Fibroblast of lung (primary cell): ENCODE data around the gene PRICKLE1. TPM values are rescaled to one million over a fixed set of nuclear protein-coding genes. Genes with fewer than 3 reads are reported as not detected.

ENCODE experiments used
- DNase-seq, 2 donors: peaks; one replicate each; pipeline versions ENCODE4 v3.0.0 to v3.0.0-alpha.2; 2010; ENCODE audit warnings: low read depth in 2 of 2
- H2AFZ ChIP-seq: 2 replicates; pipeline ENCODE4 v1.5.1; 2012; ENCODE audit warnings: low read length, control low read depth, inconsistent platforms
- H3K27ac ChIP-seq: 2 replicates; pipeline ENCODE4 v1.5.1; 2011; ENCODE audit warnings: low read length, control low read depth; ENCODE audit not compliant: insufficient read depth
- H3K27me3 ChIP-seq: 2 replicates; pipeline ENCODE4 v1.5.1; 2011; ENCODE audit warnings: mild to moderate bottlenecking, low read length; ENCODE audit not compliant: control insufficient read depth, insufficient read depth
- H3K36me3 ChIP-seq: 2 replicates; pipeline ENCODE4 v1.5.1; 2011; ENCODE audit warnings: low read length; ENCODE audit not compliant: control insufficient read depth, insufficient read depth
- H3K4me1 ChIP-seq: 2 replicates; pipeline ENCODE4 v1.5.1; 2011; ENCODE audit warnings: low read length; ENCODE audit not compliant: control insufficient read depth, insufficient read depth; ENCODE audit errors: extremely low read depth
- H3K4me2 ChIP-seq: 2 replicates; pipeline ENCODE4 v1.5.1; 2011; ENCODE audit warnings: low read length, control low read depth; ENCODE audit not compliant: insufficient read depth; ENCODE audit errors: extremely low read depth
- H3K4me3 ChIP-seq, 4 experiments: fragments of 200-600 bp in 1 of 4; sonication (generic) in 1 of 4; replicated peaks in 1 of 4; 2 replicates each; pipeline ENCODE4 v1.5.1; 2011 to 2016; ENCODE audit warnings: low read length in 4 of 4, low read depth in 3 of 4, mild to moderate bottlenecking in 3 of 4, control low read depth in 2 of 4, inconsistent platforms in 1 of 4, mixed read lengths in 1 of 4; ENCODE audit not compliant: insufficient read depth in 1 of 4; ENCODE audit errors: control extremely low read depth in 1 of 4
- H3K79me2 ChIP-seq: 2 replicates; pipeline ENCODE4 v1.5.1; 2012; ENCODE audit warnings: mild to moderate bottlenecking, low read length, inconsistent platforms; ENCODE audit not compliant: control insufficient read depth, insufficient read depth
- H3K9ac ChIP-seq: 2 replicates; pipeline ENCODE4 v1.5.1; 2011; ENCODE audit warnings: mild to moderate bottlenecking, low read length, control low read depth; ENCODE audit not compliant: insufficient read depth
- H3K9me3 ChIP-seq: 2 replicates; pipeline ENCODE4 v1.5.1; 2012; ENCODE audit warnings: low read depth, low read length; ENCODE audit not compliant: control insufficient read depth, insufficient read depth
- H4K20me1 ChIP-seq: 2 replicates; pipeline ENCODE4 v1.5.1; 2011; ENCODE audit warnings: low read length; ENCODE audit not compliant: control insufficient read depth, insufficient read depth; ENCODE audit errors: extremely low read depth
- CTCF ChIP-seq, 2 donors: IDR thresholded peaks in 1 of 2; conservative IDR thresholded peaks in 1 of 2; 1 replicate in 1 of 2; 2 replicates in 1 of 2; pipeline ENCODE4 v1.5.1; 2011 to 2012; ENCODE audit warnings: low read length in 2 of 2, control low read depth in 1 of 2, inconsistent platforms in 1 of 2, low read depth in 1 of 2, mild to moderate bottlenecking in 1 of 2
- EZH2 ChIP-seq: IDR thresholded peaks from 2 replicates; pipeline ENCODE4 v1.5.1; 2012; ENCODE audit warnings: low read length, control low read depth, mild to moderate bottlenecking; ENCODE audit errors: missing control alignments
- polyA plus RNA-seq, 2 donors: library from polyadenylated mRNA; depleted of rRNA in 1 of 2; stranded (reverse) in 1 of 2; unstranded in 1 of 2; fragments of >200 nt; gene quantifications; 2 replicates each; pipeline ENCODE4 v1.2.1, GENCODE V29; 2011 to 2012; ENCODE audit warnings: missing spikeins in 1 of 2
- total RNA-seq: library from RNA; depleted of rRNA; stranded (reverse); fragments of >200 nt; gene quantifications from 2 replicates; pipeline ENCODE4 v1.2.1, GENCODE V29; 2014

PRICKLE1 gene
- total and polyA plus RNA-seq, 2 donors (not counting 1 experiment from before 2014, with no cell fraction given) = 3.4 to 9.6 TPM

GRCh38 chr12:42428850-42429249, 160.7 kb downstream of the PRICKLE1 start:
- no peak overlapping the region for H3K4me3 ChIP-seq
- H2AFZ ChIP-seq = no peak overlapping the region
- H3K4me2 ChIP-seq = no peak overlapping the region
- H3K9ac ChIP-seq = no peak overlapping the region
- H3K27me3 ChIP-seq = no peaks in the 10 kb centered on the region
- H3K4me1 ChIP-seq = no peaks in the 10 kb centered on the region
- H3K79me2 ChIP-seq = no peaks in the 10 kb centered on the region
- no peak overlapping the region for H3K27ac ChIP-seq
- no peaks in the 10 kb centered on the region for H4K20me1 ChIP-seq
- no peaks in the 10 kb centered on the region for H3K9me3 ChIP-seq
- TF ChIP-seq EZH2 (no peak), CTCF (conservative IDR thresholded peaks at IDR 0.05 in 1 of 2, IDR thresholded peaks at IDR 0.05 in 1 of 2; ENCODE audit: low read depth in 1 of 2, low read length in 2 of 2) (no peak)
- H3K36me3 ChIP-seq = no peaks in the 10 kb centered on the region
- no peak for DNase-seq

- H3K4me1 ChIP-seq = no peaks in the 10 kb centered on the region
- no peaks in the 10 kb centered on the region for H3K27me3 ChIP-seq
- TF ChIP-seq CTCF (conservative IDR thresholded peaks at IDR 0.05 in 1 of 2, IDR thresholded peaks at IDR 0.05 in 1 of 2; ENCODE audit: low read depth in 1 of 2, low read length in 2 of 2) = no peak
- TF ChIP-seq EZH2 = no peak
- H3K4me3 ChIP-seq = no peak overlapping the region
- no peak overlapping the region for H2AFZ ChIP-seq
- no peaks in the 10 kb centered on the region for H3K36me3 ChIP-seq
- H3K27ac ChIP-seq = no peak overlapping the region
- DNase-seq = peak; percentile 51 to 83
- no peak overlapping the region for H3K9ac ChIP-seq
- no peak overlapping the region for H3K4me2 ChIP-seq
- no peaks in the 10 kb centered on the region for H3K79me2 ChIP-seq
- H4K20me1 ChIP-seq = no peaks in the 10 kb centered on the region
- H3K9me3 ChIP-seq = no peaks in the 10 kb centered on the region
Observed at GRCh38 chr12:42426746-42427145, 162.8 kb downstream of the PRICKLE1 start.

DNA sequence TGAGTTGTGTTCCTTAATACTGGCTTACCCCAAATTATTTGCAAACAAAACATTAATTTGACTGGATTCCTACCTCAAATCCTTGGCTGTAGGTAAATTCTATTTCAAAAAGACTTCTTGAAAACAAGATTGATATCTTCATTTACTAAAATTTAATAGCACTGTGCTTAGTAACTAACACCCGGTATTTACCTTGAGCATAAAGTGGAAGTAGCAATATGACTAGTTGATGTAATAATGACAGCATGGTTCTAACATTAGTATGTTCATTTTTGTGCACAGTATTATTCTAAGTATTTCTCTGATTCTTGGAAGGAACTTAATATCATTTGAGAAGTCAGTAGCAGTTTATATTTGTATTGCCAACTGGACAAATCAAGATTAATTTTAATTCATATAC, 166.8 kb downstream of the PRICKLE1 start:
- no peak for TF ChIP-seq EZH2
- no peak for TF ChIP-seq CTCF (conservative IDR thresholded peaks at IDR 0.05 in 1 of 2, IDR thresholded peaks at IDR 0.05 in 1 of 2; ENCODE audit: low read depth in 1 of 2, low read length in 2 of 2)
- Histone ChIP-seq H3K36me3 (peaks cover 2% of the 10 kb centered on the region), H3K27ac (peak overlapping the region; percentile 18), H3K4me3 (no peak overlapping the region), H3K27me3 (no peaks in the 10 kb centered on the region), H3K9me3 (no peaks in the 10 kb centered on the region), H3K4me2 (peak overlapping the region; percentile 62), H3K9ac (no peak overlapping the region), H3K79me2 (no peaks in the 10 kb centered on the region), H2AFZ (no peak overlapping the region), H3K4me1 (no peaks in the 10 kb centered on the region), H4K20me1 (no peaks in the 10 kb centered on the region)
- no peak for DNase-seq
